ENCODE results near the gene UGP2.

UGP2 gene

DNA sequence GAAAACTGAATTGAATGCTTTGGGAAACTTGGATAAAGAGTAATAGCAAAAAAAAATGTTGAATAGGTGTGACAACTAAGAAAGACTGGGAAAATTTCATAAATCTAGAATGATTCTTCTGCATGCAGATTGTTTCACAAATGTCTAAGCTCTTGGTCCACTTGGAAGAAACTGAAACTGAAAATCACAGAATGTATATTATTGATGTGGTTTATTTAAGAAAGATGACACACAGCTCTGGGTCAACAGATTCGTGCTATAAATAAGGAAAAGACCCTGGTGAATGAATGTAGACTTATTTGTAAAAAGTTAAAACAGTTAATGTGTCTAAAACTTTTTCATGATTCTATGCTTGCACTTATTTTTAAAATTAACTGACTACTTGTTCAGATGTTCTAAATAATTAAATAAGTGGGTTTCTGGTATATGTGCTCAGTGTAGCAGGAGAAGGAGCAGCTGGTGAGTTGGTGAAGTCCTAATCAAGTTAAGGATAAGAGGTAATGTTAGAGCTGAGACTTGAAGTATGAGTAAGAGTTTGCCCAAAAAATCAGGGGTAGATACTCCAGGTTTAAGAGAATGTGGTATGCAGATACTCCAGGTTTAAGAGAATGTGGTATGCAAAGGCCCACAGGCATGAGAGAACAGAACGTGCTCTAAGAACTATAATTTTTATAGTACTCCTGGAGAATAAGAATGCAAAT is 24.5 kb downstream of the UGP2 start:
- no peak for DNase-seq

DNA sequence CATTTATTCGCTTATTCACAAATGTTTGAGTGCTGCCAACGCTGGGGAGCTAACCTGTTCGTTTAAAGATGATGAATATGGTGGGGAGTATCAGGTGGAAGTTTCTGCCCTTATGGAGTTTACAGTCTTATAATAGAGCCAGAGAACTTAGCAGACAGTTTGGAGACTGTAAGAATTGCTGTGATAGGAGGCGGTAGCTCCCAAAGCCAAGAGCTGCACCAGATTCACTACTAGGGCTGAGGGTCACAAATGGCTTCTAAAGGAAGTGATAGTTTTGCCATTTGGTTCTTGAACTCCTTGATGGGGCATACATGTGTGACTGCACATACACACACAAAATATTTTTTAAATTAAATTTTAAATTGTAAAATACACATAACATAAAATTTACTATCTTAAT is 29.0 kb downstream of the UGP2 start:
- no peak for DNase-seq

GRCh38 chr2:63871864-63872263 is 30.2 kb downstream of the UGP2 start:
- no peak for DNase-seq

- DNase-seq: no peak
These were observed 31.1 kb downstream of the UGP2 start for GRCh38 chr2:63872571-63873328.

GRCh38 chr2:63874204-63875130 is 32.8 kb downstream of the UGP2 start:
- no peak for DNase-seq

DNA sequence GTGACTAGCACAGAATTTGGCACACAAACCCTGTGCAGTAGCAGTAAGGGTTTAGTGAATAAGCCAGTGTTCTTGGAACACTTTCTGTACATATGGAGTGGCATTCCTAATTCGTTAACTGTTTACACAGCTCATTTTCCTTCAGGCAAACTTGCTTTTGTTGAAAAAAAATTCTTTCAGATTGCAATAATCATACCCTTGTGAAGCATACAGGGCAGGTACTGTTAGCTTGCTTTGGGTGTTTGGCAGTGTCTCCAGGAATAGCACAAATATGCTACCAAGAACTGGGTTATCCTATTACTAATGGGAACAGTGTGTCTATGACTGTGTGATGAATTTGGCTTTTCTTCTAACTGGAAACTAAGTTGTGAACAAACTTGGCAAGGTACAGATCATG is 33.4 kb downstream of the UGP2 start:
- DNase-seq: no peak

GRCh38 chr2:63875559-63876245 is 34.0 kb downstream of the UGP2 start:
- no peak for DNase-seq

GRCh38 chr2:63876311-63876710 is 34.6 kb downstream of the UGP2 start:
- no peak for DNase-seq

- DNase-seq: no peak
These were observed 36.8 kb downstream of the UGP2 start for GRCh38 chr2:63878486-63878885.

DNA sequence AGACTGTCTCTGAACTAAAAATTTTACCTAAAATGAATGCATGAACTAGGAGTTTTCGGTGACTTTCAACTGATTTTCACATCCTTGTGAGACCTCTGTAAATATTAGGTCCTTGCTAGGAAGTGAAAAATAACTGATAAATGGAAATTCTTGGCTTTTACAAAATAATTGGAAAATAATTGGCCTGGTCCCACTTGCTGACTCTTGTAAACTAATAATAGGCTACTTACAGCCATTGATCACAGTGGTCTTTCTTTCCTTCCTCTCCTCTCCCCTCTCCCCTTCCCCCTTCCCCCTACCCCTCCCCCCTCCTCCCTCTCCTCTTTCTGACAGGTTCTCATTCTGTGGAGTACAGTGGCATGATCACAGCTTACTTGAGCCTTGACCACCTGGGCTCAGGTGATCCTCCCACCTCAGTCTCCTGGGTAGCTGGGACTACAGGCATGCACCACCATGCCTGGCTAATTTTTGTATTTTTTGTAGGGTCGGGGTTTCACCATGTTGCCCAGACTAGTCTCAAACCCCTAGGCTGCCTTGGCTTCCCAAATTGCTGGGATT is 38.3 kb downstream of the UGP2 start:
- DNase-seq: no peak

DNA sequence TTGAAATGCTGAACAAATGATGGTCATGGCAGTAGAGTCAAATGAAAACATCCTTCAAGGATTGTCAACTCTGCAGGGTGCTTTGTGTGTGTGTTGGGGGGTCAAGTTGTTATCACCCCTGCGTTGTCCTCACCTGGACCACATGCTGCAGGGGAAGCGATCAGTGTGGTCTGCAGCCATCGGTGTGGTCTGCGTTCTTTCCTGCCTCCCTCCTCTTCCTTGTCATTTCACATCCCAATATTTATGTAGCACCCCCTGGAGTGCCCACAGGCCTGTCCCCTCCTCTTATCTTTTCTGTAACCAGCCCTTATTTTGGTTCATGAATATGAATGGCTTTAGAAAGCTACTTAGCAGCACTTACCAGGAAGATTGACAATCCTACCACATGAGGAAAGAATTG is 38.9 kb downstream of the UGP2 start:
- no peak for DNase-seq

- DNase-seq: no peak
These were observed 39.5 kb downstream of the UGP2 start for GRCh38 chr2:63881205-63881604.

GRCh38 chr2:63882395-63883105 is 40.9 kb downstream of the UGP2 start:
- DNase-seq: no peak

- no peak for DNase-seq
These were observed 44.7 kb downstream of the UGP2 start for GRCh38 chr2:63886445-63886844.

DNA sequence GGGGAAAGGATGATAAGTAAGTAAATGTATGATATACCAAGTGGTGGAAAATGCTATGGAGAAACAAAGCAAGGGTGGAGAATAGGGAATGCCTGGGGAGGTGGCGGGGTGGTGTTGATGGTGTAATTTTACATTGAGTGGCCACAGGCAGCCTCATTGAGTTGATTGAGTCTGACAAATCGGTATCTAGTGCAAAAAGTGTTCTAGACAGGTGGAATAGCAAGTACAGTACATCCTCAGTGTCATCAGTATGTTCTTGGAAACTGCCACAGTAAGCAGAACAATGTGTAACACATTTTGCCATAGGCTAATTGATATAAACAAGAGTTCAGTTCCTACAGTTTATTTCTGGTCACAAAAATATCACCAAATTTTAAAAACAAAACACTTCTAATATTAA is 46.4 kb downstream of the UGP2 start:
- DNase-seq: no peak

- peak; percentile 9 for DNase-seq
These were observed 47.0 kb downstream of the UGP2 start for GRCh38 chr2:63888490-63889402.

- no peak for DNase-seq
These were observed 49.0 kb downstream of the UGP2 start for GRCh38 chr2:63890678-63891077.

DNA sequence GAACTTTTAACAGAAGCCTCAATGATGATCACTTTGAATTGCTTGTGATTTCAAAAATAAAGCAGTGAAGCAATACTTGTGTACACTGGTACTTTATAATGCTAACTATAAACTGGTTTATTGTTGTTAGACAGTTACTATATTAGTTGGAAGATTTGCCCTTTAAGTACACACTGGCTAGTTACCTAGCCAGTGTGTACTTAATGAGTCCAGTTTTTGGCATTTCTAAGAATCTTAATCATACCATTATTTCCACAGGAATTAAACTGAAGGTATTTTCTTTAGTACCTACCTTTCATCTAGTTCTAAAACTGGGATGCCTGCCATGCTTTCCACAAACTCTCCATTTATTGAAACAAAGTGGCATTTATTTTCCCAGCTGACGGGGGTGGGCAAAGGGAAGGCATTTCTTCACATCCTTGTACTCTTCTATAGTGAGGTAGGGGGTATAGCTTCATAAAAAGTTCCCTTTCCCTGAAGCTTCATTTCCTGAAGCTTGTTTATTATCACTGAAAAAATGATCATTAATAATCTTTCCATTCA is 49.9 kb downstream of the UGP2 start:
- DNase-seq: no peak

- no peak for DNase-seq
These were observed 51.5 kb downstream of the UGP2 start for GRCh38 chr2:63893163-63893562.

- DNase-seq: no peak
These were observed 52.5 kb downstream of the UGP2 start for GRCh38 chr2:63894167-63894566.

DNA sequence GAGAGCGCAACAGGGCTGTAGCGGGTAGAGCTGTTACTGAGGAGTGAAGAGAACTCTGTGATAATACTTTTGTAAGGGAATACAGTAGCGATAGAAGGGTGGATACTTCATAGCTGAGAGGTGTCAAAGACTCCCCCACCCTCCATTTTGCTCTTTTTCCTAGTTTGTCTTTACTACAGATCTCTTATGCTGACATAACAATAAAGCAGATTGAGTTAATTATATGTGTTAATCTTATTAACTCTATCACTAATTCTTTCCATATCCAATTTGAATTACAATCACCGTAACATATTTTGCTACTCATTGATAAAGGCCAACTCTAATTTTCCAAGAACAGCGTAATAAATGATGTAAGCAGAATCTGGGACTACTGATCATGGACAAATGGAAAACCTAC is 57.1 kb downstream of the UGP2 start:
- no peak for DNase-seq

All from stimulated activated naive CD4-positive, alpha-beta T cell treated with Interleukin-2 at 50 U/mL for 16 hours (primary cell).